ENCODE results near the gene PYY. TPM values are rescaled to one million over a fixed set of nuclear protein-coding genes. Genes with fewer than 3 reads are reported as not detected.

PYY gene
- total RNA-seq, 3 donors from 2014 or later: 22.0 to 141 (median 55.4) TPM

DNA sequence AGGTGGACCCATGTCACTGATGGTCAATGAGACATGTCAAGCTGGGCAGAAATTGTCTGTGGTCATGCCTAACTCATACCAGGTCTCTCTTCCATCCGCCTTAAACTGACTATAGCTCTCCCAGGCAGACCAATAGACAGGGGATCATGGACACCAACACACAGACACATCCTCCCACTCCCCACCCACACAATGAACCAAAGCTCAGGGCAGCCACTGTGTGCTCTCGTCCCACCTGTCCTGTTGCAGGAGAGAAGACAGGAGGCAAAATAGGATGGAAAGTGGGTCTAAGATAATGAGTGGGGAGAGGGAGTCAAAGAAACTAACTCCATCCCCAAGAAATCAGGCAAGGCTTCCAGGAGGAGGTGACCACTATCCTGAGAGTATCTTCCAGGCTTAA lies 3.2 kb downstream of the PYY start:
- Histone ChIP-seq H3K36me3 (ENCODE audit: low read depth) (no peaks in the 10 kb centered on the region), H3K9me3 (no peaks in the 10 kb centered on the region), H3K4me1 (ENCODE audit: low read depth) (peaks cover 6% of the 10 kb centered on the region), H3K4me3 (no peak overlapping the region)
- intact Hi-C loops (cut with DNase I, micrococcal nuclease): no loop called here
- no peak for ATAC-seq
- no peak for TF ChIP-seq CTCF (IDR thresholded peaks at IDR 0.05)
- peak in 1 of 3 donors; percentile 3 for DNase-seq

GRCh38 chr17:43949781-43950180 lies 4.0 kb downstream of the PYY start:
- peaks cover 6% of the 10 kb centered on the region for H3K4me1 ChIP-seq (ENCODE audit: low read depth)
- TF ChIP-seq CTCF (IDR thresholded peaks at IDR 0.05): no peak
- ATAC-seq (no peak), DNase-seq (peak in 1 of 3 donors; percentile 2)
- H3K9me3 ChIP-seq: no peaks in the 10 kb centered on the region
- intact Hi-C loops (cut with DNase I, micrococcal nuclease): loop anchor here in 1 of 2 donors (10.0 kb wide), 2 partner anchors 45 to 215 kb away; no protein-coding TSS in a partner anchor
- H3K4me3 ChIP-seq: no peak overlapping the region
- H3K36me3 ChIP-seq (ENCODE audit: low read depth): no peaks in the 10 kb centered on the region

DNA sequence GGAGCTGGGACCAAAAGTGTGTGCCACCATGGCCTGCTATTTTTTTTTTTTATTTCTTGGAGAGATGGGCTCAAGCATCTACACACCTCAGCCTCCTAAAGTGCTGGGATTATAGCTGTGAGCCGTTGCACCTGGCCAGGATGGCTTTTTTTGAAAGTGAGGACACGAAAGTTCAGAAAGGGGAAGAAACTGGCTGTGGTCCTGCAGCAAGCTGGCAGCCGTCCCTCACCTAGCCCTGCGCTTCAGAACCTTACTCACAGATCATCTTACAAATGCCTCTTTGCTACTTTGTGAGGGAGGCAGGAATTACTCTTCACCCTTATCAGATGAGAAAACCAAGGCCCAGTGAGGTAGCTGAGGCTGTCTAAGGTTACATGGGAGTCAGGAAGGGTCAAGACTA lies 7.0 kb downstream of the PYY start:
- TF ChIP-seq CTCF (IDR thresholded peaks at IDR 0.05): no peak
- DNase-seq (no peak), ATAC-seq (no peak)
- H3K9me3 ChIP-seq: no peaks in the 10 kb centered on the region
- intact Hi-C loops (cut with DNase I, micrococcal nuclease): loop anchor here in 1 of 2 donors (10.0 kb wide), 2 partner anchors 48 to 218 kb away; no protein-coding TSS in a partner anchor
- H3K4me3 ChIP-seq: no peak overlapping the region
- no peaks in the 10 kb centered on the region for H3K4me1 ChIP-seq (ENCODE audit: low read depth)
- no peaks in the 10 kb centered on the region for H3K36me3 ChIP-seq (ENCODE audit: low read depth)

DNA sequence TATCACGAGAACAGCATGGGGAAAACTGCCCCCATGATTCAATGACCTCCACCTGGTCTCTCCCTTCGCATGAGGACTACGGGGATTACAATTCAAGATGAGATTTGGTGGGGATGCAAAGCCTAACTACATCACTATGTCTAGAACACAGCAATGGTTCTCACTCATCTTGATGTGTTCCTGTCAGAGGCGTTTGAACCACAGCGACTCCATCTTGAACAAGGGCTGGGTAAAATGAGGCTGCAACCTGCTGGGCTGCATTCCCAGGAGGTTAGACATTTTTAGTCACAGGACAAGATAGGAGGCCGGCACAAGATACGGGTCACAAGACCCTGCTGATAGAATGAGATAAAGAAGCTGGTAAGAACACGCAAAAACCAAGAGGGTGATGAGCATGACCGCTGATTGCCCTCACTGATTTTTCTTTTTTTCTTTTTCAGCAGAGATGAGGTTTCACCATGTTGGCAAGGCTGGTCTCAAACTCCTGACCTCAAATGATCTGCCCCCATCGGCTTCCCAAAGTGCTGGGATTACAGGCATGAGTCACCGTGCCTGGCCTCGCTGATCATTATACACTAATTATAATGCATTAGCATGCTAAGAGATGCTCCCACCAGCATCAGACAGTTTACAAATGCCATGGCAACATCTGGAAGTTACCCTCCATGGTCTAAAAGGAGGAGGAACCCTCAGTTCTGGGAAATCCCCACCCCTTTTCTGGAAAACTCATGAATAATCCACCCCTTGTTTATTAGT lies 8.5 kb downstream of the PYY start:
- Histone ChIP-seq H3K4me1 (ENCODE audit: low read depth) (no peaks in the 10 kb centered on the region), H3K36me3 (ENCODE audit: low read depth) (no peaks in the 10 kb centered on the region), H3K4me3 (no peak overlapping the region), H3K9me3 (no peaks in the 10 kb centered on the region)
- DNase-seq (no peak), ATAC-seq (no peak)
- intact Hi-C loops (cut with DNase I, micrococcal nuclease): loop anchor here (2.0 to 10.0 kb wide), 3 partner anchors 50 to 220 kb away; no protein-coding TSS in a partner anchor
- no peak for TF ChIP-seq CTCF (IDR thresholded peaks at IDR 0.05)

- intact Hi-C loops (cut with DNase I, micrococcal nuclease): loop anchor here in 1 of 2 donors (10.0 kb wide), 2 partner anchors 53 to 223 kb away; no protein-coding TSS in a partner anchor
- no peak for ATAC-seq
- Histone ChIP-seq H3K4me1 (ENCODE audit: low read depth) (no peaks in the 10 kb centered on the region), H3K36me3 (ENCODE audit: low read depth) (no peaks in the 10 kb centered on the region), H3K9me3 (no peaks in the 10 kb centered on the region), H3K4me3 (no peak within 1 kb of the TSS)
- TF ChIP-seq CTCF (IDR thresholded peaks at IDR 0.05): no peak
- peak in 2 of 3 donors; percentile 19 to 29 for DNase-seq
These were observed 11.6 kb downstream of the PYY start, which contains the start of gene PPY for GRCh38 chr17:43942051-43942685. Gene PPY, minus strand, starts transcription at chr17:43942476. Its CDS starts 822 bp downstream, at chr17:43941654.

Data from mucosa of descending colon (tissue), 3 donors.